HepG2 (cell line): ENCODE data around the gene NRG2. TPM values are rescaled to one million over a fixed set of nuclear protein-coding genes. Genes with fewer than 3 reads are reported as not detected.

Experiments used
- ATAC-seq: fragments of 200-7000 bp; cut with Tn5 transposase; 3 replicates; pipeline ENCODE4 v1.9.1; 2020; ENCODE audit warnings: mild to moderate bottlenecking, moderate library complexity
- BruUV-seq: library from RNA; stranded (reverse); fragments of 400-500 nt; replicated peaks from 2 replicates; lab custom pipeline; 2021; lab: Mats Ljungman, UMichigan
- CTCF ChIA-PET: fragments of 300-600 bp; formaldehyde crosslinking; extraction: SDS; loops from one replicate; lab custom pipeline; 2021; ENCODE audit warnings: low total read pairs, inconsistent platforms, low intra/inter-chr PET ratio; lab: Yijun Ruan, JAX
- POLR2A ChIA-PET: fragments of 350-600 bp; sonication (Branson Sonifier 250); formaldehyde crosslinking; loops from one replicate; lab custom pipeline; 2020; ENCODE audit warnings: antibody characterized with exemption, inconsistent platforms; lab: Yijun Ruan, JAX
- DNase-seq: peaks from one replicate; pipeline ENCODE4 v3.0.0-alpha.2; 2015; ENCODE audit warnings: low spot score
- FAIRE-seq: peaks from 3 replicates; lab custom pipeline; 2011; peaks lifted over from hg19 to GRCh38; lab: Jason Lieb, UNC
- H2AFZ ChIP-seq: one replicate; pipeline ENCODE4 v1.6.1; 2011; ENCODE audit warnings: low read length, inconsistent platforms
- H3K27ac ChIP-seq: fragments of 300-600 bp; 3 replicates; pipeline ENCODE4 v1.8.0; 2011; ENCODE audit warnings: mixed run types, mild to moderate bottlenecking, mixed read lengths, low read length, inconsistent platforms; ENCODE audit not compliant: insufficient read depth; ENCODE audit errors: extremely low read length
- H3K27me3 ChIP-seq, 2 experiments: fragments of 200-600 bp in 1 of 2; 2 replicates in 1 of 2; 3 replicates in 1 of 2; pipeline versions ENCODE4 v1.6.0 to v1.8.0; 2011; ENCODE audit warnings: low read length in 2 of 2, mild to moderate bottlenecking in 2 of 2, moderate library complexity in 2 of 2, inconsistent platforms in 1 of 2; ENCODE audit not compliant: insufficient read depth in 2 of 2, control insufficient read depth in 1 of 2
- H3K36me3 ChIP-seq, 2 experiments: fragments of 200-600 bp in 1 of 2; replicated peaks in 1 of 2; 2 replicates in 1 of 2; 3 replicates in 1 of 2; pipeline versions ENCODE4 v1.5.1 to v1.8.0; 2011; ENCODE audit warnings: low read length in 2 of 2, inconsistent platforms in 1 of 2; ENCODE audit not compliant: insufficient read depth in 2 of 2, control insufficient read depth in 1 of 2
- H3K4me1 ChIP-seq: 2 replicates; pipeline ENCODE4 v1.5.1; 2012; ENCODE audit warnings: low read length, inconsistent platforms; ENCODE audit not compliant: insufficient read depth
- H3K4me2 ChIP-seq: 2 replicates; pipeline ENCODE4 v1.6.0; 2011; ENCODE audit warnings: low read depth, low read length, inconsistent platforms
- H3K4me3 ChIP-seq, 3 experiments: fragments of 200-600 bp in 1 of 3; sonication (generic), shearing (Covaris generic) in 1 of 3; replicated peaks in 1 of 3; 2 replicates each; pipeline ENCODE4 v1.5.1; 2011 to 2016; ENCODE audit warnings: low read length in 3 of 3, inconsistent platforms in 2 of 3, low read depth in 2 of 3, mild to moderate bottlenecking in 2 of 3, control low read depth in 1 of 3, mixed read lengths in 1 of 3; ENCODE audit not compliant: insufficient read depth in 1 of 3
- H3K79me2 ChIP-seq: one replicate; pipeline ENCODE4 v1.6.1; 2011; ENCODE audit warnings: low read length, inconsistent platforms; ENCODE audit not compliant: insufficient read depth
- H3K9ac ChIP-seq: 2 replicates; pipeline ENCODE4 v1.6.0; 2011; ENCODE audit warnings: mild to moderate bottlenecking, low read depth, low read length, inconsistent platforms; ENCODE audit not compliant: insufficient read depth
- H3K9me3 ChIP-seq: 2 replicates; pipeline ENCODE4 v1.5.1; 2012; ENCODE audit warnings: mild to moderate bottlenecking, low read length
- H4K20me1 ChIP-seq: 2 replicates; pipeline ENCODE4 v1.6.0; 2011; ENCODE audit warnings: inconsistent platforms, mild to moderate bottlenecking, low read length, moderate library complexity; ENCODE audit not compliant: insufficient read depth
- GABPA ChIP-seq, 2 experiments: IDR thresholded peaks; 2 replicates each; pipeline ENCODE4 v1.6.1; 2011 to 2016; ENCODE audit warnings: low read depth in 2 of 2, low read length in 1 of 2, missing biosample characterization in 1 of 2, missing genetic modification characterization in 1 of 2
- RBM22 ChIP-seq: fragments of 200-400 bp; formaldehyde crosslinking; optimal IDR thresholded peaks from 2 replicates; pipeline ENCODE3; 2017; ENCODE audit warnings: mild to moderate bottlenecking, low read length, moderate library complexity
- THAP11 ChIP-seq: IDR thresholded peaks from 2 replicates; pipeline ENCODE4 v1.6.1; 2016; ENCODE audit warnings: missing biosample characterization, missing genetic modification reagents
- ZNF12 ChIP-seq: sonication (generic); formaldehyde crosslinking; IDR thresholded peaks from 2 replicates; pipeline ENCODE4 v1.5.0; 2020; ENCODE audit warnings: missing genetic modification reagents
- ZNF260 ChIP-seq: sonication (generic); formaldehyde crosslinking; IDR thresholded peaks from 2 replicates; pipeline ENCODE4 v1.4.0; 2020; ENCODE audit warnings: missing genetic modification reagents, low read depth, mild to moderate bottlenecking, borderline replicate concordance
- ZNF329 ChIP-seq: sonication (generic); formaldehyde crosslinking; IDR thresholded peaks from 2 replicates; pipeline ENCODE4 v1.9.0; 2021; ENCODE audit warnings: low read depth, mild to moderate bottlenecking, missing genetic modification reagents
- ZNF496 ChIP-seq: sonication (generic); formaldehyde crosslinking; IDR thresholded peaks from 2 replicates; pipeline ENCODE4 v1.8.1; 2023; ENCODE audit warnings: mild to moderate bottlenecking, moderate library complexity, missing genetic modification reagents; ENCODE audit not compliant: insufficient replicate concordance
- WGBS: methylation state at CpG from one replicate; pipeline ENCODE4 v1.1.6; 2017; ENCODE audit warnings: low lambda C conversion rate; 5-methylcytosine and 5-hydroxymethylcytosine counted together
- in situ Hi-C: cut with HindIII; loops from 2 replicates; pipeline ENCODE4 v1.10.0; 2017; ENCODE audit warnings: low pct_unique_long_range_greater_than_20kb; ENCODE audit not compliant: extremely low pct_ligation_motif_present
- intact Hi-C: fragments of 100-400 bp; cut with micrococcal nuclease; formaldehyde crosslinking; loops from one replicate; pipeline ENCODE4 v1.10.0; 2022; ENCODE audit not compliant: unreplicated experiment
- polyA plus RNA-seq, 8 experiments: library from polyadenylated mRNA; depleted of rRNA in 3 of 8; stranded (reverse) in 7 of 8; unstranded in 1 of 8; fragments of >200 nt; fragmentation: Illumina TruSeq in 4 of 8; extraction: Trizol in 4 of 8; gene quantifications; 2 replicates each; pipeline versions ENCODE4 v1.2.1 to v1.2.3, GENCODE V29; 2011 to 2016; ENCODE audit warnings: low read depth in 4 of 8, missing spikeins in 1 of 8, mixed read lengths in 1 of 8; ENCODE audit not compliant: insufficient read depth in 1 of 8
- total RNA-seq, 5 experiments: library from RNA; depleted of rRNA; stranded (reverse); fragments of >200 nt; fragmentation: Illumina TruSeq; extraction: Trizol; gene quantifications; 2 replicates each; pipeline ENCODE4 v1.2.3, GENCODE V29; 2016; ENCODE audit warnings: low read depth in 1 of 5
- TF ChIP-seq, protein P1 (sequence below), 2 experiments: fragments of 450-650 bp in 1 of 2; sonication (generic) in 1 of 2; formaldehyde crosslinking in 1 of 2; IDR thresholded peaks; 2 replicates each; pipeline versions ENCODE4 v1.6.1 to v1.8.0; 2016 to 2022; ENCODE audit warnings: antibody characterized with exemption in 1 of 2, mild to moderate bottlenecking in 1 of 2, missing genetic modification reagents in 1 of 2
- TF ChIP-seq, protein P2 (sequence below): sonication (generic); formaldehyde crosslinking; IDR thresholded peaks from 2 replicates; pipeline ENCODE4 v1.5.0; 2020; ENCODE audit warnings: missing genetic modification reagents
- TF ChIP-seq, protein P3 (sequence below): sonication (generic); formaldehyde crosslinking; IDR thresholded peaks from 2 replicates; pipeline ENCODE4 v1.4.0; 2020; ENCODE audit warnings: mild to moderate bottlenecking, missing genetic modification reagents

NRG2 gene
- total and polyA plus RNA-seq, 2 of the 13 experiments (the other 11 are each of a cell fraction or from before 2014, with no cell fraction given), result not detected

DNA sequence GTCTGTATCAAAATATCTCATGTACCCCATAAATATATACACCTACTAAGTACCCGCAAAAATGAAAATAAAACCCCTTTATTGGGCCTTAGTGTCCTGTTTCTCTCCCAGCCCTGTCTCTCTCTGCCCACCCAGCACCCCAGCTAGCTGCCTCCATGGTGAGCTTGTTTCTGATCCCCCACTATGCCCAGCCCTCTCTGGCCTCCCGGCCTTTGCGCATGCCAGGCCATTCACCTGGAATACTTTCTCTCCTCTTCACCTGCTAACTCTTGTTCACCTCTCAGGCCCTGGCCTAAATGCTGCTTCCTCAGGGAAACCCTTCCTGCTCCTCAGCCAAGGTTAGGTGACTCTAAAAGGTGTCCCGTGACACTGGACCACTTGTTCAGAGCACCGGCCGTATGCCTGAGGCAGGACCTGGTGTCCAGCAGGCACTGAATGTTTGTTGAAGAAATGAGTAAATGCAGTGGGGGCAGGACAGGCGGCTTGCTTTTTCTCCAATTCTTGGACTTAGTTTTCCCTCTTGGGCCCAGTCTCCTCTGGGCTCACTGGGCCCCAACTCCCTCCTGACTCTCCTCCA, 189.0 kb downstream of the NRG2 start (continued):
- TF ChIP-seq ZNF329 (CRISPR knock-in tag) (no peak), THAP11 (no peak)

DNA sequence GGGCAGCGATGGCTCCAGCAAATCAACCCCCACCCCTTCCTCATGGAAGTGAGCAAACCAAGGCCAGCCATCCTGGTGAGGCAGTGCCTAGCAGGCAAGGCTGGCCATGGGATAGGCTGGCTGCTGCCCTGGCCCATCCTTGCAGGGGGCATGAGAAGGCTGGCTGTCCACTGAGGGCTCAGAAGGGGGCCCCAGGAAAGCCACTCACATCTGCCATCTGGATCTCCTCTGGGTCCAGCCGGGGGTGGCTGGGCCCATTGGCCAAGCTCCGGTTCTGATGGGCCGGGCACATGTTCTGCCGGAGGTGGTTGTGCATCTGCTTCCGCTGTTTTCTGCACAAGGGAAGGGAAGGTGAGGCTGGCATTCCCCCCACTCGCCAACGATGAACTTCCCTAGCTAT, 190.4 kb downstream of the NRG2 start:
- H3K4me3 ChIP-seq, result no peak overlapping the region
- in situ Hi-C loops, result no loop called here
- BruUV-seq, result no TSS peak
- H2AFZ ChIP-seq, result no peak overlapping the region
- peaks cover 2 to 80% of the 10 kb centered on the region in 2 experiments; a peak in 3 of 5 replicates for H3K27me3 ChIP-seq
- WGBS, result 0% methylated on average over 2 of the region's 8 CpGs
- CTCF ChIA-PET, result no interaction called here
- DNase-seq, result no peak
- no peak for FAIRE-seq
- intact Hi-C loops, result no loop called here
- no peak overlapping the region for H3K4me2 ChIP-seq
- no peak for ATAC-seq
- no peak overlapping the region for H3K27ac ChIP-seq
- H3K9me3 ChIP-seq, result no peaks in the 10 kb centered on the region
- no peaks in the 10 kb centered on the region for H3K36me3 ChIP-seq
- H3K79me2 ChIP-seq, result no peaks in the 10 kb centered on the region
- no peaks in the 10 kb centered on the region for H4K20me1 ChIP-seq
- H3K9ac ChIP-seq, result no peak overlapping the region
- no peaks in the 10 kb centered on the region for H3K4me1 ChIP-seq
- POLR2A ChIA-PET, result no interaction called here
- TF ChIP-seq GABPA (IDR thresholded peaks at IDR 0.05; ENCODE audit: low read depth, low read length), result no peak
- no peak for TF ChIP-seq GABPA (CRISPR knock-in tag; IDR thresholded peaks at IDR 0.05; ENCODE audit: low read depth)
- no peak for TF ChIP-seq ZNF12 (CRISPR knock-in tag)
- TF ChIP-seq, protein P1, sequence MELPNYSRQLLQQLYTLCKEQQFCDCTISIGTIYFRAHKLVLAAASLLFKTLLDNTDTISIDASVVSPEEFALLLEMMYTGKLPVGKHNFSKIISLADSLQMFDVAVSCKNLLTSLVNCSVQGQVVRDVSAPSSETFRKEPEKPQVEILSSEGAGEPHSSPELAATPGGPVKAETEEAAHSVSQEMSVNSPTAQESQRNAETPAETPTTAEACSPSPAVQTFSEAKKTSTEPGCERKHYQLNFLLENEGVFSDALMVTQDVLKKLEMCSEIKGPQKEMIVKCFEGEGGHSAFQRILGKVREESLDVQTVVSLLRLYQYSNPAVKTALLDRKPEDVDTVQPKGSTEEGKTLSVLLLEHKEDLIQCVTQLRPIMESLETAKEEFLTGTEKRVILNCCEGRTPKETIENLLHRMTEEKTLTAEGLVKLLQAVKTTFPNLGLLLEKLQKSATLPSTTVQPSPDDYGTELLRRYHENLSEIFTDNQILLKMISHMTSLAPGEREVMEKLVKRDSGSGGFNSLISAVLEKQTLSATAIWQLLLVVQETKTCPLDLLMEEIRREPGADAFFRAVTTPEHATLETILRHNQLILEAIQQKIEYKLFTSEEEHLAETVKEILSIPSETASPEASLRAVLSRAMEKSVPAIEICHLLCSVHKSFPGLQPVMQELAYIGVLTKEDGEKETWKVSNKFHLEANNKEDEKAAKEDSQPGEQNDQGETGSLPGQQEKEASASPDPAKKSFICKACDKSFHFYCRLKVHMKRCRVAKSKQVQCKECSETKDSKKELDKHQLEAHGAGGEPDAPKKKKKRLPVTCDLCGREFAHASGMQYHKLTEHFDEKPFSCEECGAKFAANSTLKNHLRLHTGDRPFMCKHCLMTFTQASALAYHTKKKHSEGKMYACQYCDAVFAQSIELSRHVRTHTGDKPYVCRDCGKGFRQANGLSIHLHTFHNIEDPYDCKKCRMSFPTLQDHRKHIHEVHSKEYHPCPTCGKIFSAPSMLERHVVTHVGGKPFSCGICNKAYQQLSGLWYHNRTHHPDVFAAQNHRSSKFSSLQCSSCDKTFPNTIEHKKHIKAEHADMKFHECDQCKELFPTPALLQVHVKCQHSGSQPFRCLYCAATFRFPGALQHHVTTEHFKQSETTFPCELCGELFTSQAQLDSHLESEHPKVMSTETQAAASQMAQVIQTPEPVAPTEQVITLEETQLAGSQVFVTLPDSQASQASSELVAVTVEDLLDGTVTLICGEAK (IDR thresholded peaks at IDR 0.05), result no peak
- TF ChIP-seq, protein P1 (CRISPR knock-in tag; IDR thresholded peaks at IDR 0.05), result no peak
- no peak for TF ChIP-seq RBM22
- no peak for TF ChIP-seq ZNF260 (CRISPR knock-in tag)
- TF ChIP-seq ZNF496 (CRISPR knock-in tag), result no peak
- TF ChIP-seq, protein P2, sequence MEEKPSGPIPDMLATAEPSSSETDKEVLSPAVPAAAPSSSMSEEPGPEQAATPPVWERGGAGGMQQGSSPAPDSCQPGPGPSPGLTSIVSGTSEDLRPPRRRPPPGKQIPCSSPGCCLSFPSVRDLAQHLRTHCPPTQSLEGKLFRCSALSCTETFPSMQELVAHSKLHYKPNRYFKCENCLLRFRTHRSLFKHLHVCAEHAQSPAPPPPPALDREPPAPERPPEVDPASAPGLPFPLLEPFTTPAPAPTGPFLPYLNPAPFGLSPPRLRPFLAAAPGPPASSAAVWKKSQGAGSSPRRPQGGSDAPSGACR (CRISPR knock-in tag), result no peak
- TF ChIP-seq, protein P3, sequence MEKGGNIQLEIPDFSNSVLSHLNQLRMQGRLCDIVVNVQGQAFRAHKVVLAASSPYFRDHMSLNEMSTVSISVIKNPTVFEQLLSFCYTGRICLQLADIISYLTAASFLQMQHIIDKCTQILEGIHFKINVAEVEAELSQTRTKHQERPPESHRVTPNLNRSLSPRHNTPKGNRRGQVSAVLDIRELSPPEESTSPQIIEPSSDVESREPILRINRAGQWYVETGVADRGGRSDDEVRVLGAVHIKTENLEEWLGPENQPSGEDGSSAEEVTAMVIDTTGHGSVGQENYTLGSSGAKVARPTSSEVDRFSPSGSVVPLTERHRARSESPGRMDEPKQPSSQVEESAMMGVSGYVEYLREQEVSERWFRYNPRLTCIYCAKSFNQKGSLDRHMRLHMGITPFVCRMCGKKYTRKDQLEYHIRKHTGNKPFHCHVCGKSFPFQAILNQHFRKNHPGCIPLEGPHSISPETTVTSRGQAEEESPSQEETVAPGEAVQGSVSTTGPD (CRISPR knock-in tag), result no peak
